GM12892 (cell line): ENCODE measurements around the gene FRS3. TPM values are rescaled to one million over a fixed set of nuclear protein-coding genes. Genes with fewer than 3 reads are reported as not detected.
A peak's percentile ranks its signal among the peaks of the same experiment; 100 is the strongest.

Experiments used
- DNase-seq: peaks from one replicate; pipeline ENCODE4 v3.0.0; 2011; ENCODE audit not compliant: insufficient read length
- FAIRE-seq: peaks from 2 replicates; lab custom pipeline; 2011; peaks lifted over from hg19 to GRCh38; lab: Jason Lieb, UNC
- POLR2A ChIP-seq: IDR thresholded peaks from 2 replicates; pipeline ENCODE4 v1.6.1; 2011; ENCODE audit warnings: low read depth, low read length, control low read depth
- POLR2AphosphoS5 ChIP-seq: IDR thresholded peaks from 2 replicates; pipeline ENCODE4 v1.6.1; 2011; ENCODE audit warnings: low read depth, low read length, control low read depth
- TAF1 ChIP-seq: IDR thresholded peaks from 2 replicates; pipeline ENCODE4 v1.6.1; 2011; ENCODE audit warnings: low read depth, mild to moderate bottlenecking, control low read depth, low read length, borderline replicate concordance
- polyA plus RNA-seq: library from polyadenylated mRNA; unstranded; fragments of >200 nt; gene quantifications from one replicate; pipeline ENCODE4 v1.2.1, GENCODE V29; 2012; ENCODE audit warnings: missing spikeins, inconsistent platforms; ENCODE audit not compliant: missing spikeins

Gene FRS3, protein sequence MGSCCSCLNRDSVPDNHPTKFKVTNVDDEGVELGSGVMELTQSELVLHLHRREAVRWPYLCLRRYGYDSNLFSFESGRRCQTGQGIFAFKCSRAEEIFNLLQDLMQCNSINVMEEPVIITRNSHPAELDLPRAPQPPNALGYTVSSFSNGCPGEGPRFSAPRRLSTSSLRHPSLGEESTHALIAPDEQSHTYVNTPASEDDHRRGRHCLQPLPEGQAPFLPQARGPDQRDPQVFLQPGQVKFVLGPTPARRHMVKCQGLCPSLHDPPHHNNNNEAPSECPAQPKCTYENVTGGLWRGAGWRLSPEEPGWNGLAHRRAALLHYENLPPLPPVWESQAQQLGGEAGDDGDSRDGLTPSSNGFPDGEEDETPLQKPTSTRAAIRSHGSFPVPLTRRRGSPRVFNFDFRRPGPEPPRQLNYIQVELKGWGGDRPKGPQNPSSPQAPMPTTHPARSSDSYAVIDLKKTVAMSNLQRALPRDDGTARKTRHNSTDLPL
- polyA plus RNA-seq = 1.9 TPM

DNA sequence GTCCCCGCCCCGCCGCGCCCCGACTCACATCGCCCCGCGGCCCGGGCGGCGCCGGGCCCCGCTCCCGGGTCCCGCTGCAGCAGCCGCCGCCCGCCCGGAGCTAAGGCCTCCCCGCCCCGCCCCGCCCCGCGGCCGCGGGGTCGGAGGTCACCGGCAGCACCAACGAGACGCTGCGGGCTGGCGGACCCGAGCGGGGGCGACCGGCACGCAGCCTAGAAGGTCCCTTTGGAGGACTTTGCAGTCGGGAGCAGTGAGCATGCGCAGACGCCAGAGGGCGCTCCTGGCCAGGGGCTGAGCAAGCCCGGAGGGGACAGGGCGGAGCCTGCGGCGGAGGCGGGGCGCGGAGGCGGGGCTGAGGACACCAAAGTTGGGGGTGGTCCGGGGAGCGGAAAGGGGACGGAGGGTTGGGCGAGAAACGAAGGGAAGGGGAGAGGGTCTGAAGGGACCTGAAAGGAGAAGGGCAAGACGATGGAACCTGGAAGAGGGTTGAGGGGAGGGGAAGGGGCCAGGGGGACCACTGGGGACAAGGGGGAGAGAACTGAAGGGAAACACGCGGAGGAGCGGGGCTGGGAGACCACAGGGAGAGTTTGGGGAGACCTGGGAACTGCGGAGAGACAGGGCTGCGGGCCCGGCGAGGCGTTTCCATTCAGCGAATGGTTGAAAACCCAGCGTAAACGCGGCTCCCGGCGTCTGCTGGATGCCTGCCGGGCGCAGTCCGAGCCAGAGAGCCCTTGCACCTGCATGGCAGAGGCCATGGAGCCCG is at the start of gene FRS3:
FRS3 (minus strand) TSS at position 113 of the 763 bp plus-strand sequence. CDS start 2,913 bp downstream, outside the sequence.
- FAIRE-seq (peak; percentile 96), DNase-seq (peak; percentile 98)
- TF ChIP-seq POLR2A (no peak), POLR2AphosphoS5 (no peak), TAF1 (no peak)

DNA sequence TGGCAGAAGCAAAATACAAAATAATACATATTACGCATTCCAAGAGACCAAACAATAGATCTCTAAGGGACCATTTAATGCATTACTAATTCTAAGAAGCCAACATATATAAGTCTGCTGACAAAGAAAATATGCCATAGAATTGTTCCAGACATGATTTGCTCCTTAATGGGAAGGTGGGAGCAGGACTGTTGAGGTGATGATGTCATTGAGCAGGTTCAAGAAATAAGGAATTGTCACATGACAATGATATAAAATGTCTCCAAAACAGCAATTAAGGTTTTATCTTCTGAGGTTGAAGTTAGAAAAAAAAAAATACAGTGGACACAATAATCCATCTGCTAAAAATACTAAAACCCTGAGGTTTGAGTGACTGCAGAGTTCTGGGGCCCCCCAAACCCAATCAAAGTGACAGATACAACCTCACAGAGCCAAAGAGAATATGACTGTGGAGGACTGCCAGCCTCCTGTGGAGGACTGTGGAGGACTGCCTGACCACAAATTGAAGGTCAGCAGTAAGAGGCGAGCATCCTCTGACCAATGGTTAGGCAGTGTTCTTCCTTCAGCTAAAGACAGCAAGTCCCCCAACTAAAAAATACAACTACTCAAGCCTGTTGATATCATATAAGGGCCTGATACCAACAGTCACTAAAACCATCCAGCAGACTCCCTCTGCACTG is 46.8 kb upstream of the FRS3 start:
- TF ChIP-seq POLR2A = no peak
- TF ChIP-seq POLR2AphosphoS5 = no peak
- TF ChIP-seq TAF1 = no peak
- FAIRE-seq (no peak), DNase-seq (no peak)

DNA sequence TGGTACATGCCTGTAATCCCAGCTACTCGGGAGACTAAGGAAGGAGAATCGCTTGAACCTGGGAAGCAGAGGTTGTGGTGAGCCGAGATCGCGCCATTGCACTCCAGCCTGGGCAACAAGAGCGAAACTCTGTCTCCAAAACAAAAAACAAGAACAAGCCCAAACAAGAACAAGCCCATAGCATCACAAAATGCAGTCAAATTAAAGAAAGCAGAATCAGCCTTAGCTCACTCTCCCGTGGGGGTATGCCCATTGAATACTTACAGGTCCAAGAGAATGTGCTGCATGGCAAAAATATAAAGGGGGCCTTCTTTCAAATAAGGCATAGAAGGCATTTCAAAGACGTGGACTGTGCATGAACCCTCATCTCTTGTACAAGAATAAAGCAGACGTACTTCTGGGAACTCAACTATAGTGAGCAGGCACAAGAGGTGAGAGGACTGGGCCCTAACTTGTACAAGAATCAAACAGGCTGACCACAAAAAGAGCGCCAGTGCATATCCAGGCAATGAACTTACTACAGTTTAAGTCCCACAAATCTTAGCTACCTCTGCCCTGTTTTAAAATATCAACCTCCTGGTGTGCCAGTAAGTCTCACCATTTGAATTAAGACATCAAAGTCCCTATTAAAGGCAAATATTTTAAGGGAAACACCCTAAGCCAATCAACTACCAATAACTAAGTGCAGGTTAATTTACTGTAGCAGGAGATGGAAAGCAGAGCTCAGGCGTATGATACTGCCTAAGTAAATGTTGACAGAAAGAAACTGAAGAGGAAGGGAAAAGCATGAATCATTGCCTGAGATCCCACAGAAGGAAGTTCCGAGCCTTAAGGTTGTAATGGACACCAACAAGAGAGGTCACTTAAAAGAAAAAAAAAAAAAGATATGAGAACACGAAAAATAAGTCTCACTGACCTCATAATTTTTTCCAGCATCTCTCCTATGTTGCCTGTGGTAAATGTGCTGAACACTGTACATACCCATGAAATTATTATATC is 45.2 kb upstream of the FRS3 start:
- no peak for TF ChIP-seq POLR2A
- no peak for TF ChIP-seq POLR2AphosphoS5
- TF ChIP-seq TAF1 = no peak
- DNase-seq (no peak), FAIRE-seq (no peak)

DNA sequence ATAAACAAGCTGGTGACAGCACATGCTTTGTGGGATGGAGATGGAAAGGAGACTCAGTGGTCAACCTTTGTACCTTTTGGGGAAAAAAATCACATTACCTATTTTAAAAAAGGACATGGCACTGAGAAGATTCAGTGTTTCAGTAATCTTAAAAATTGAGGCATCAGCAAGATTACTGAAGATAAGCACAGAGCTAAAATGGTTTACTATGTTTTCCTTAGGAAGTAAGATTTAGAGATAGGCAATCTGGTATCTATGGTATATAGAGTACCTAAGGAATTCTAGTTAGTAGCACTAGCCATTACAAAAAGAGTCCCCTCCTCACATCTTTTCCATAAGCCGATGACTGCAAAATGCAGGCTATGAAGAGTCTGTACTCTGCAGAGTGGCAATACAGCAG is 43.5 kb upstream of the FRS3 start:
- DNase-seq (no peak), FAIRE-seq (no peak)
- no peak for TF ChIP-seq POLR2AphosphoS5
- TF ChIP-seq POLR2A = no peak
- TF ChIP-seq TAF1 = no peak

DNA sequence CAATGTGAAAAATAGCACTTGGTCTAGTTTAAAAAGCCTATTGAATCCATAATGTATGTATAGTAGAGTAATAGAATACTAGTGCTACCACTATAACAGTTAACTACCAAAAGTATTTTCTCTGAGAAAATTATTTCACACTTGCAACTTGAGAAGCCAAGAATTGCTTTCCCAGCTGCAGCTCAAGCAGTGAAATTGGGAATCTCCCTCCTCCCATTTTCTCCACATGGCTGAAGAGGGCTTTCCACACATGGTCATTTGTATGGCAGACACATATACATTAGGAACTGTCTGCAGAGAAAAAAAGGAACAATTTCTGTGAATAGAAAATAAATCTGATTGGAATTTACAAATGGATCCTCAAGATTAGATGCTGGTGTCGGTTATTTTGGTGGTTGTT is 42.3 kb upstream of the FRS3 start:
- TF ChIP-seq TAF1 = no peak
- TF ChIP-seq POLR2A = no peak
- TF ChIP-seq POLR2AphosphoS5 = no peak
- FAIRE-seq = no peak
- DNase-seq = no peak

DNA sequence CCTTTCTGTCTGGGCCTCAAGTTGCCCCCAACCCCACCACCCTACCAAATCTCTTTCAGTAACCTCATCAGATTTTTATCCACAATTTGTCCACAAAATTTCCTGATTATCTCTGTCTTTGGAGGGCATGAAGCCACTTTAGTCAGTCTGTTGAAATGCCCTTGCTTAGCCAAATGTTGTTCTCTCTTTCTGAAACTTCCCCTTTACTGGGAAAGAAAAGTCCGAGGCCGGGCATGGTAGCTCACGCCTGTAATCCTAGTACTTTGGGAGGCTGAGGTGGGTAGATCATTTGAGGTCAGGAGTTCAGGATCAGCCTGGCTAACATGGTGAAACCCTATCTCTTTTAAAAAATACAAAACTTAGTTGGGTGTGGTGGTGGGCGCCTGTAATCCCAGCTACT is 41.6 kb upstream of the FRS3 start:
- FAIRE-seq (no peak), DNase-seq (no peak)
- TF ChIP-seq POLR2A = no peak
- TF ChIP-seq TAF1 = no peak
- no peak for TF ChIP-seq POLR2AphosphoS5

DNA sequence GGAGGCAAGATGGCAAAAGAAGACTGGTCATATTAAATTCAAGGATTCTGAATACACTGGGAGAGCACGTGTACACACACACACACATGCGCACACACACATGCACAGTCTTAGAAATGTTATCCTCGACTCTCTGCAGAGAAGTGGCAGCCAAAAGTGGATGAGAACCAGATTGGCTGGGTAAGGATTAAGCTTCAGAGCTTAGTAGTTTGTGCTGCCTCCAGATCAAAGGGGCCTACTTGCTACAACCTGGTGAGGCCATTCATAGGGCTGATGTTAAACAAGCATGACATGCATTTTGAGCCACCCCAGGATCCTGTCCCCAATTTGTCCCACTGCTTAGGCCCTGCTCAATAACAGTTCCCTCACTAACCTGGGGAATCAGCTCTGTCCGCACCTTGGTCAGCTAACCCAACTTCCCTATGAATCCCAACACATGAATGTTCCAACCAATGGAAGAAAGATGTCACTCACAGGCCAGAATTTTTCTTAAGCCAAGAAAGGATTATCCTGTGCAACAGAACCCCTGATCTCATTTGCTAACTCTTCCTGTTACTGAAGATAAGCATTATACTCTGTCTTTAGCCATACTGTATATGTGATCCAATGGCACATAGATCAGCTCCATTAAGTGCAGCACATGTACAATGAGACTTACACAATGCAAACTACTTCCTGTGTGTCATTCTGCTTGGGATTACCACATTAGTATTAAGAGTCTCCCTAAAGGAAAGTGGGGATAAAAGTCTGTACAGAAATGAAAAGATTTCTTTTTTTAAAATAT is 38.8 kb upstream of the FRS3 start:
- FAIRE-seq = no peak
- TF ChIP-seq POLR2A (no peak), POLR2AphosphoS5 (no peak), TAF1 (no peak)
- DNase-seq = no peak

DNA sequence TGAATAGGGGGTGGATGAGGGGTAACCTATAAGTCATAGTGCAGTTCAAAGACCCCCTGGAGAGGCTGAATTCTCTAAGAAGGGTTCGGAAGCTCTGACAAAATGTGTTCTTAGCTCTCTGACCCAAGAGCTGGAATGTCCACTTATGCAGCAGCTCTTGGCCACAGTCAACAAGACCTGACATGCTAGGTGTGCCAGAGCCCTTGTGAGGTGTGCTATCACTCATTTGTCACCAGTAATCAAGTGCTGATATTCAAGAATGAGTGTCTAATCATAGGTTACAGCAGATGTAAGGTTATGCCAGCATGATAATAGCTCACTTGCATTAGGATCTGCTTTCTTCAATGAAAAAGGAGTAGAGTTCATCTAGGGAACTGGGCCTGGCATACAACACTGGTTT is 35.9 kb upstream of the FRS3 start:
- TF ChIP-seq POLR2A = no peak
- TF ChIP-seq TAF1 = no peak
- TF ChIP-seq POLR2AphosphoS5 = no peak
- no peak for DNase-seq
- no peak for FAIRE-seq

DNA sequence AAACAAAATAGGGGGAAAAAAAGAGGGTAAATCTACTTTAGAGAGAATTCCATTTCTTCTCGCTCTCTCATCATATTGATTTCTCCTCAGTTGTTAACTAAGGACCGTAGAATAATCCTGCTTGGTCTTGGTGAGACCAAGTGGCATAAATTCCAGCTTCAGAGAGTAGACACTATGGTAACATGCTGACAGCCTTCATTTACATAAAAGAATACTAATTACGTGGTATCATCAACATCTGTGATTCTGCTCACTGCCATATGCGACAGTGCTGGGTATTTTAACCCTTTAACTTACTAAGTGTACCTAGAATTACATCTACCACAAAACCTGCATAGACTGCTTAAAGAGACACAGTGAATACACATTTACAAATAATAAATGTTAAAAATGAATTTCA is 34.9 kb upstream of the FRS3 start:
- no peak for DNase-seq
- TF ChIP-seq TAF1 (no peak), POLR2AphosphoS5 (no peak), POLR2A (no peak)
- no peak for FAIRE-seq

DNA sequence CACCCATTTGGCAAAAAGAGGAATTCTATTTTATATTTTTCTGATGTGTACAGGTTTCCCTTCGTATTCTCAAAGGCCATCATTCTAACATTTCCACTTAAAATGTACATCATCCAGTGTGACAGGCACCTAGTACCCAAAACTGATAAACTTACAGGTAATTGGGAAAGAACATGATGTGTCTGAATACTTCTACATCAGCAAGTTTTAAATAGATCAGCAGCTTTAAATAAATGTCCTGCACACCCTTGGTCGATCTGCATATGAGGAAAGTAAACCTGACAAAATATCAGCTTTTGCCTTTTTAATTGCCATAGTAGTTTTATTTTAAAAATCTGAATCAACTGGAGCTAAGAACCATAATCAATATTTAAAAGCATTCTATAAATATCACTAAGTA is 34.3 kb upstream of the FRS3 start:
- FAIRE-seq = no peak
- DNase-seq = no peak
- TF ChIP-seq POLR2AphosphoS5 = no peak
